ENCODE data around the gene PIGZ. TPM values are rescaled to one million over a fixed set of nuclear protein-coding genes. Genes with fewer than 3 reads are reported as not detected.

The PIGZ gene
- polyA plus RNA-seq, 1 donor, result 1.8 TPM

DNA sequence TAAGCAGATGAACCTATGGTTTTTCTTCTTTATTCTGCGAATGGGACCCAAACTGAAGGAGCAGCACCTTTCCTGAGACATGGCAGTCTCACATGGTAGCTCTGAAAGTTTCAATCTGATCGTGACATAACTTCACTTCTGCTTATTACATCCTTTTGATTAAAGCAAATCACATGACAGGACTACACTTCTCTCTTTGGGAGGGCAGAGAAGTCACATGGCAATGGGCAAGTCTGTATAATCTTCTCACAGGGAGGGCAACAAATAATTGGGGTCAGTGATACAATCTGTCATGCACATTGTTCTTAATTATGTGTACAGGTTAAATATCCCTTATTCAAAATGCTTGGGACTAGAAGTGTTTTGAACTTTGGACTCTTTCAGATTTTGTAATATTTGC is 47.9 kb downstream of the PIGZ start:
- no peak for DNase-seq

GRCh38 chr3:196918968-196919367 is 49.7 kb downstream of the PIGZ start:
- DNase-seq, result no peak

DNA sequence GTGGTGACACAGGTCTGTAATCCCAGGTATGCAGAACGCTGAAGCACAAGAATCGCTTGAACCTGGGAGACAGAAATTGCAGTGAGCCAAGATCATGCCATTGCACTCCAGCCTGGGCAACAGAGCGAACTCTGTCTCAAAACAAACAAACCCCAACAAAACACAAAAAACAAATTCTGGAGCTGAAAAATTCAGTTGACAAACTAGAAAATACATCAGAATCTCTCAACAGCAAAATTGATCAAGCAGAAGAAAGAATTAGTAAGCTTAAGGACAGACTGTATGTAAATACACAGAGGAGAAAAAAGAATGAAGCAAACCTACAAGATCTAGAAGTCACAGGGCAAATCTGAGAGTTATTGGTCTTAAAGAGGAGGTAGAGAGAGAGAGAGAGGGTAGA is 51.6 kb downstream of the PIGZ start:
- DNase-seq, result no peak

- DNase-seq, result no peak
Measured at GRCh38 chr3:196916221-196916620, 52.4 kb downstream of the PIGZ start.

- DNase-seq, result no peak
Measured at GRCh38 chr3:196915375-196915774, 53.3 kb downstream of the PIGZ start.

DNA sequence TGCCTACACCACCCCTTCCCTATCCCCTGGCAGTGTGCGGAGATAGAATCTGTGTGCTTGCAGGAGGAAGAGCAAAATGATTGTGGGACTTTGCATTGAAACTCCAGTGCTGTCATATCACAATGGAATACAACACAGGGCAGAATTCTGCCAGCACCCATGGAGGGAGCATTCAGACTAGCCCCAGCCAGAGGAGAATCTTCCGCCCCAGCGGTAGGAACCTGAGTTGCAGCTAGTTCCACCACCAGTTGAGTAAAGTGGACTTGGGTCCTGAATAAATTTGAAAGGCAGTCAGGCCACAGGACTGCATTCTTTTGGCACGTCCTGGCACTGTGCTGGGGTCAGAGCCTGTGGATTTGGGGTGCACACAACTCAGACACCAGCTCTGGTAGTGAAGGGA is 53.8 kb downstream of the PIGZ start:
- DNase-seq, result no peak

- no peak for DNase-seq
Measured at GRCh38 chr3:196903740-196904139, 64.9 kb downstream of the PIGZ start.

- DNase-seq, result no peak
Measured at GRCh38 chr3:196902296-196902695, 66.3 kb downstream of the PIGZ start.

DNA sequence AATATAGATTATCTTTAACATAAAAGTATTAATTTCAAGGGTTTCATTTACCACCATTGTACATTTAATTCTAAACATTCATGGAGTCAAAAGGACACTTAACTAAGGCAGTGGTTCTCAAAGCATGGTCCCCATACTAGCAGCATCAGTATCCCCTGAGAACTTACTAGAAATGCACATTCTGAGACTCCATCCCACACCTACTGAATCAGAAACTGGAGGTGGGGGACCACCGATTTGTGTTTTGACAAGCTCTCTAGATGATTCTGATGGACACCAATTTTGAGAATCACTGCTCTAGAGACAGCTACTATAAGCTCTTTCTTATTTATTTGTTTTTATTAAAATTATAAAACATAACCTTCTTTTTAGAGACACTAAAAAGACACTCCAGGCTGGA is 66.9 kb downstream of the PIGZ start:
- DNase-seq, result no peak

Other genes with a start within 250 kb of the PIGZ start
- gene PAK2, start 229.0 kb downstream of the PIGZ start, polyA plus RNA-seq (ENCODE audit: insufficient read length), result 88.6 TPM
- gene SENP5, start 100.9 kb downstream of the PIGZ start, polyA plus RNA-seq (ENCODE audit: insufficient read length), result 40.4 TPM
- gene NCBP2, start 26.3 kb downstream of the PIGZ start, polyA plus RNA-seq (ENCODE audit: insufficient read length), result 110 TPM
- gene MELTF, start 61.0 kb upstream of the PIGZ start, polyA plus RNA-seq (ENCODE audit: insufficient read length), result 2.6 TPM